Spleen (tissue), 7 donors: Measurements from ENCODE around the gene PAK1.

Experiments
- POLR2AphosphoS5 ChIP-seq, 3 donors: sonication (generic); formaldehyde crosslinking; IDR thresholded peaks; one replicate each; pipeline ENCODE4 v1.5.1; 2017; ENCODE audit warnings: antibody characterized with exemption in 3 of 3
- TF ChIP-seq, protein P1 (sequence below), 11 experiments: fragments of 200-600 bp in 7 of 11; fragments of 450-650 bp in 4 of 11; sonication (generic) in 4 of 11; IDR thresholded peaks in 8 of 11; conservative IDR thresholded peaks in 3 of 11; 1 replicate in 7 of 11; 2 replicates in 4 of 11; pipeline versions ENCODE4 v1.4.0 to v1.8.0; 2016 to 2021; ENCODE audit warnings: antibody characterized with exemption in 11 of 11, inconsistent platforms in 4 of 11, mild to moderate bottlenecking in 1 of 11
- donor health status: DM: no; HTN: no; CAD: no; lungs with moderate emphysema.
- donor health status: DM: no; HTN: no; CAD: no.
- donor health status: DM: no; HTN: no; CAD: no.

DNA sequence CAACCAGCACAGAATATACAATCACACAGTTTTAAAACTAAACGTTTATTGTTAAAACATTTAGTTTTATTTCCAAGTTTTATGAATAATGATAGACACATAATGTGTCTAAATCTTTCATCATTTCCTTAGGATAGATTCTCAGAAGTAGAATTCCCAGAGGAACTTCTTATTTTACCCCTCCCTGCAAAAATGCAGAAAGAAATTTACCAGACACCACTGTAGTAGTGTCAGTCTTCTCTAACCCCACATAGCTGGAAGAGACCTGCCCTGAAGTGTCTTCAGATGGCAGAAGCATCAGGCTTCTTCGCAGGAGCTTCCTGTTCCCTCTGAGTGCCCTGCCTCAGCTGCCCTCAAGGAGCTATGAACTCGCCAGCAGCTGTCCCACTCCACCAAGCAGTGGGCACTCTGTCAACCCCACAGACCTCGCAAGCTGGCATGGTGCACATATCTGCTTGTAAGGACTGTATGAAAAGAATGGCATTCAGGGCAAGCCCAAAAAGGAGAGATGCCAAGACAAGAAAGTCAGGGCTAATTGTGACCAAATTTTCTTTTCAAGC is 28.5 kb upstream of the PAK1 start:
- TF ChIP-seq POLR2AphosphoS5 (IDR thresholded peaks at IDR 0.05) = no peak
- TF ChIP-seq, protein P1, sequence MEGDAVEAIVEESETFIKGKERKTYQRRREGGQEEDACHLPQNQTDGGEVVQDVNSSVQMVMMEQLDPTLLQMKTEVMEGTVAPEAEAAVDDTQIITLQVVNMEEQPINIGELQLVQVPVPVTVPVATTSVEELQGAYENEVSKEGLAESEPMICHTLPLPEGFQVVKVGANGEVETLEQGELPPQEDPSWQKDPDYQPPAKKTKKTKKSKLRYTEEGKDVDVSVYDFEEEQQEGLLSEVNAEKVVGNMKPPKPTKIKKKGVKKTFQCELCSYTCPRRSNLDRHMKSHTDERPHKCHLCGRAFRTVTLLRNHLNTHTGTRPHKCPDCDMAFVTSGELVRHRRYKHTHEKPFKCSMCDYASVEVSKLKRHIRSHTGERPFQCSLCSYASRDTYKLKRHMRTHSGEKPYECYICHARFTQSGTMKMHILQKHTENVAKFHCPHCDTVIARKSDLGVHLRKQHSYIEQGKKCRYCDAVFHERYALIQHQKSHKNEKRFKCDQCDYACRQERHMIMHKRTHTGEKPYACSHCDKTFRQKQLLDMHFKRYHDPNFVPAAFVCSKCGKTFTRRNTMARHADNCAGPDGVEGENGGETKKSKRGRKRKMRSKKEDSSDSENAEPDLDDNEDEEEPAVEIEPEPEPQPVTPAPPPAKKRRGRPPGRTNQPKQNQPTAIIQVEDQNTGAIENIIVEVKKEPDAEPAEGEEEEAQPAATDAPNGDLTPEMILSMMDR (IDR thresholded peaks at IDR 0.05 in 8 of 11, conservative IDR thresholded peaks at IDR 0.05 in 3 of 11) = no peak
